GM19099 (cell line): Measurements from ENCODE around the gene YPEL2.

ENCODE experiments used
- POLR2A ChIP-seq: IDR thresholded peaks from 3 replicates; pipeline ENCODE4 v1.6.1; 2011; ENCODE audit warnings: low read depth; ENCODE audit not compliant: insufficient read length; ENCODE audit errors: extremely low read depth

YPEL2 gene

DNA sequence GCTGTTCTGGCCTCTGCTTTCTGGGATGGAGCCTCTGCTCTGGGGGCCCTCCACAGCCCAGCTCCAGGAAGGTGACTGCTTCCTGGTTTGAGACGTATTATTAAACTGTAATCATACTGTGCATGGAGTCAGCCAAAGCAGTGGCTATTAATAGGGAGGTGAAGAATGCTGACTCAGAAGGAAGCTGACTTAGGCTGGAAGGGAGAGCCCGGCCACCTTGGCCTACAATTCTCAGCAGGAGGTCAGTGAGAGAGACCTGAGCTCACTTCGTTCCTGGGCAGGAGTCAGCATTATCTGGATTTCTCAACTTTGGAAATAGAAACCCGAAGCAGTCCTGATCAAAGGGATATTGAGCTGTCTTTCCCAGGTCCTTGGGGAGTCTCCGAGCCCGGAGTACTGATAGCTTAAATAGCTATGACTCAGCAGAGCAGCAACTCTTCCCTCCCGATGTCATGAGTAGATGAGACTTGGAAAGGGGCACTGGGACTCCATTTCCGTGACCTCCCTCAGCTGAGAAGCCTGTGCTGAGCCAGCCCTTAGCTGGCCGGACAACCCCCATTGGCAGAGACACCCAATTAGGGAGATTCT lies 91.8 kb downstream of the YPEL2 start:
- no peak for TF ChIP-seq POLR2A

DNA sequence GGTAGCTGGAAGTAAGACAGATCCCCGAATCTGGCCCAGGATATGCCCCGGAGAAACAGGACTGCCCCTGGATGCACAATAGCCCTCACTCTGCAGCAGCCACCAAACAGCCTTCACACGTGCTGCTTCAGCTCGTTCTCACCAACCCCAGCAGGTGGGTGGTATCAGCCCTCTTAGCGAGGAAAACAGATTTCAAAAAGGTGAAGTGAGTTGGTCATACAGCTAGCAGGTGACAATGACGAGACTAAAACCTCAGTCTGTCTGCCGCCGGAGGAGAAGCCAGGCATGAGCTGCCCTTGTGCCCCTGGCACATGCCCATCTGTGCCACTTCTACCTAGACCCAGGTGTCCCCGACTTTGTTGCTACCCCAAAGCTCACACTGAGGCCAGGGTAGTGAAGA lies 92.4 kb downstream of the YPEL2 start:
- no peak for TF ChIP-seq POLR2A

DNA sequence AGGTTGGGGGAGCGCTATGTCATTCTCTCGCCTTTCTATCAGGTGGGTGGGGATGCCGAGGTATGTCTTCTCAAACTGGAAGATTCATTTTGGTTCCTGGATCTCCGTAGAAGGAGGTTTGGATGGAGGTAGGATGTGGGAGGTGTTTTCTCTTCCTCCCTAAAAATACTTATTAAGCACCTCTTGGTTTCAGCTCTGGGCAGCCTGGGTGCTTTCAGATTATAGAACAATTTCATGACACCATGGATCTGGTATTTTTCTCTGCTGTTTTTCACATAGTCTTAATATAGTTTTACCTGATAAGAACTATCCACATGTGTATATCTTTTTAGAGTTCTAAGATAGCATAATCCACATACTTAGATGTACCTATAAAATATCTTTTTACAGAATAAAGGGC lies 92.9 kb downstream of the YPEL2 start:
- TF ChIP-seq POLR2A = no peak

DNA sequence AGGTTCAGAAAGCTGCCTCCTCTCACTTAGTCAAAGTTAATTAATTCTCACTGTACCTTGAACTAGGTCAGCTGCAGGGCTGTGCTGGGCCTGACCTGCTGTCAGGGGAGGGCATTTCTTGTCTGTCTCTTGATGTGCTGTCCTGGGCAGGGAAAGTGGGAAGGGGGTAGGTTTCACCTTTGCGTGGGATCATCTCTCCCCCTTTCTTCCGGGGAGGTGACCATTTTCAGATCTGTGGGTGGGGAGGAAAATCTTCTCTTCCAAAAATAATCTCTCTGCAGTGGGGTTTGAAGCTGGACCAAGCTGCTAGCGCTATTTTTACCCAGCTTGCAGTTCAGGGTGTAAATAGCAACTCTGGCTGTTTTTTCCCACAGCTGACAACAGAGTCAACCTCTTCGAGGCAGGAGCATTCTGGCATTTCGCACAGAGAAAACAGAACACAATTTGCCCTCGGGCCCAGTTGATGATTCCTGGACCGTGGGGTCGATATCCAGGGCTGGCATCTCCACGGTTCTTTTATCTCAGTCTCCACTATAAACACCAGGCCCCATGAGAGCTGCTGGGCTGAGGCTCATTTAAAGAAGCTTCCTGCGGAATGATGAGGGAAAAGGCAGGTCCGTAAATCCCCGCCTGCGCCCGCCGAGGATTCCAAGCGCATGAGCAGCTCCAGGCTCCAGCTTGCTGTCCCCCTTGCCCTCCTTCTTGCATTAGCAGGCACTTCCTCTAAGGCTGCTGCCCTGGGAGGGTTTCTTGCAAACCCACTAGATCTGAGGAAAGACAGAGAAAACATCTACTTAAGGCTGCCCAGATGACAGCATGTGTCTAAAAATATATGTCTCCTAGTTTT lies 93.9 kb downstream of the YPEL2 start:
- TF ChIP-seq POLR2A = no peak

DNA sequence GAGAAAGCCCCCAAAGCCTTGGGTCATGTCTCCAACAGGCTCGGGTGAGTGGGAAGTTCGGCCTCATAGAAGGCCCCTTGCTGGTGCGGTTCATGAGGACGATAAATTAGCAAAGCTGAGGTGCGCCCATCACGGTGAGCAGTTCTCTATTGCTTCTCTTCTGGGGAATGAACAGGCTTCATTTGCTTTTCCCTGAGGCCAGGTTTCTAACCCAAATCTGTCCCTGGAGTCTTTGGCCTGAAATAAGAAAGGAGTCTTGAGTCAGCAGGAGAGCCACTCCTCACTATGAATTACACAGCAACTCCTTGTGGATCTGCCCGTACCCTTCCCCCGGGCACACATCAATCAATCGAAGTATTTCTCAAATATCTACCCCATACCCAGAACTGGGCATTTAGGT lies 94.6 kb downstream of the YPEL2 start:
- TF ChIP-seq POLR2A = no peak

DNA sequence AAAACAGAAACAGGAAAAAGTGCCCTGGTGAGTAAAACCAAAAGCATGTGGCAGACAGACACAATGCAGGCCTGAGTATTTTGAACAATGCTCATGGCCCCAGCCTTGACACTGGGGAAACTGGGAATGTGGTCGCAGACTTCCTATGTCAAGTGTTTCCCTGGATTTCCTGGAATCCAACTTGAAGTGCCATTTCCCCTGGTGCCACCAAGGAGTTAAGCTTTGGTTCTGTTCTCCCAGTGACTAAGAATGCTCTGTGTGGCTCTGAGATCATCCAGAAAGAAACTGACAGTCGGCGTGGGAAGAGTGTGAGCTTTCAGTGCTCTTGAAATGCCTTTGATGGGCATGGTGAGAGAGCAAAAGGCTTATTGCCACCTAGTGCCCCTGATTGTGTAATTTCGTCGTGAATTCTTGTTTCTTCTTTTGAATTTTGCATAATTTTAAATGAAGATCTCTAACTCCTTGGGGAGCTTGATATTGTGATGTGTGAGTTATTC lies 96.0 kb downstream of the YPEL2 start:
- no peak for TF ChIP-seq POLR2A

DNA sequence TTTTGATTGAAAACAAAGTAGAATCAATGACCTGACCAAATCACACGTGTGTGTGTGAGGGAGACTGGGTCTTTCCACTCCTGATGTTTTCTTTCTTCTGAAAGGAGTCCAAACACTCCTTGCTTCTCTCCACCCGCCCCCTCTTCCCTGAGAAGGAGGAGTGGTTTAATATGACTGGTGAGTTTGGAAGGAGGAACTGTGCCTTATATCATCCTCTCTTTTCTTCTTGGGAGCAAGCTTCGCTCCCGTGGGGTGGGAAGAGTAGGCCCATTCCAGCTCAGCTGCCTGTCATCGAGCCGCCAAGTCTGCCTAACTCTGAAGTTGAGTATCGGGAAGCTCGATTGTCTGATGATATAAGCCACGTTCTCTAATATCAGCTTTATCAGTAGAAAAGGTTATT lies 96.5 kb downstream of the YPEL2 start:
- TF ChIP-seq POLR2A = no peak

DNA sequence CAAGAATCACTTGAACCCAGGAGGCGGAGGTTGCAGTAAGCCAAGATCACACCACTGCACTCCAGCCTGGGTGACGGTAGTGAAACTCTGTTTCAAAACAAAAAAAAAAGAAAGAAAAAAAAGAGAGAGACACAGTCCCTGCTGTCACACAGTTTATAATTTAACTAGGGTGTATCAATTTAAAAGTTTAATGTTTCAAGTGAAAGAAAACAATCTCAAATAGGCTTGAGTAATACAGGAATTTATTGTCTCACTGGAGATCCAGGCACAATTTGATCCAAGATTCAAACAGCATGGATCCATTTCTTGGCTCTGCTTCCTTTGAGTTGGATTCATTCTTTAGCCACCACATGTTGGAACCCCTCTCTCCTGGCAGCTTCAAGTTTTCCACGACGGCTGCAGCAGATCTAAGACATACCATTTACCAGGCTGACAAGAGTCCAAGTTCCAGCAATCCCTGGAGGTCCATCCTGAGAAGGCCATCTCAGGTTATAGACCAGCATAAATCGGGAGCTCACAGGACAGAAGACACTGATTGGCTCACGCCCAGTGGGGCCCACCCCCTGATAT lies 97.5 kb downstream of the YPEL2 start:
- TF ChIP-seq POLR2A = no peak

DNA sequence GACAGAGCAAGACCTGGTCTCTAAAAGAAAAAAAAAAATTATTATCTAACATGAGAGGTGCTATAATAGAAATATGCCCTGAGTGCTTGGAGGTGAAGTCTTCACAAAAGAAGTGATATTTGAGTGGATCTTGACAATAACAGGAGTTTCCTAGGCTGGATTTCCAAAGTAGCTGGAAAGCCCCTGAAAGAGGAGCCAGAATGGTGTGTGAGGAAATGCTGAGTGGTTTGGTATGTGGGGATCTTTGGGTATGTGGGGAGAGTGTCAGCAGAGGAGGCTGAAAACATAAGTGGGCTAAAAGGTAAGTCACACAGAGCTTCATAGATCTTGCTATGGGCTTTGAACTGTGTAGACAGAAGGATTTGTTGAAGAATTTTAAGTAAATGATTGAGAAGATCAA lies 100.1 kb downstream of the YPEL2 start:
- no peak for TF ChIP-seq POLR2A

DNA sequence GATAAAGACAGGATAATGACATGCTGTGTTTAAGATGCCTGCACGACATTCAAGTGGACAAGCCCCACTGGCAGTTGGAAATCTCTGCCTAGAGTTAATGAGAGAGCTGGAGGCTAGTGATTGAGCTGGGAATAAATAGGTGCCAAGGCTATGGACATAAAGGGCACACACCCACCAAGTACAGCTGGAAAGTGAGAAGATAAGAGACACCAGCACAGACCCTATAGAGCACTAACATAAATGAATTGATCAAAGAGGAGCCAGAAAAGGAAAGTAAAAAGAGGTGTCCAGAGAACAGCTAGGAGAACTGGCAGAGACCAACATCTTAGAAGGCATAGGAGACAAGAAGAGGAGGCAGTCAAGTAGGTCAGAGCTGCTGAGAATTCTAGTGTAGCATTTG lies 101.2 kb downstream of the YPEL2 start:
- TF ChIP-seq POLR2A = no peak

DNA sequence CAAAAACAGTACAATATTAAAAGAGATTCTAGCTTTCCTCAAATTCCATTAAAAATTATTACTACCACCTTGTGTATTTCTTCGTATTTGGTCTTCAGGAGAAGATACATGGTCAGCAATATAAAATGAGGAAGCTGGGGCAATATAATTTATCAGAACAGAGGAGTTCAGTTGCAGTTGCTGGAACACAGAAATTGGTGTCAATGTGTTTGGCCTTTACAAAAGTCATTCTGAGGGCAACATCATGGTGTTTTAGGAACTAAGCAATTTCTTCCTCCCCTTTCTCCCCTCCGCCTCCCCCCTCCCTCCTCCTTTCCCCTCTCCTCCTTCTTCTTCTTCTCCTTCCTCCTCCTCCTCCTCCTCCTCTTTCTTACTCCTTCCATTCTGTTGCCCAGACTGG lies 102.1 kb downstream of the YPEL2 start:
- no peak for TF ChIP-seq POLR2A

DNA sequence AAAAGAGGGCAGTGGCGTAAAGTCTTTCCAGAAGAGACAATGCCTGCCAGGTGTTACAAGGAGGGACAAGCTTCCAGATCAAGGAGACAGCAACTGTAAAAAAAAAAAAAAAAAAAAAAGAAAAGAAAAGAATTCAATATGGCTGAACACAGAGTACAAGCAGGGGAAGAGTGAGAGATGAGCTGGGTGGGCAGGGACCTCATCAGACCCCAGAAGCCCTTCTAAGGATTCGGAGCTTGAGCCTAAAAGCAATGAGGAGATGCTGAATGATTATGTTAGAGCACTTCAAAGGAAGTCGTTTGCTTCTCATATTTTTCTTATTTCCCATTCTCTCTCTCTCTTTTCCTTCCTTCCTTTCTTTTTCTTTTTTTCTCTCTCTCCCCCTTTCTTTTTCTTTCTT lies 103.0 kb downstream of the YPEL2 start:
- no peak for TF ChIP-seq POLR2A

DNA sequence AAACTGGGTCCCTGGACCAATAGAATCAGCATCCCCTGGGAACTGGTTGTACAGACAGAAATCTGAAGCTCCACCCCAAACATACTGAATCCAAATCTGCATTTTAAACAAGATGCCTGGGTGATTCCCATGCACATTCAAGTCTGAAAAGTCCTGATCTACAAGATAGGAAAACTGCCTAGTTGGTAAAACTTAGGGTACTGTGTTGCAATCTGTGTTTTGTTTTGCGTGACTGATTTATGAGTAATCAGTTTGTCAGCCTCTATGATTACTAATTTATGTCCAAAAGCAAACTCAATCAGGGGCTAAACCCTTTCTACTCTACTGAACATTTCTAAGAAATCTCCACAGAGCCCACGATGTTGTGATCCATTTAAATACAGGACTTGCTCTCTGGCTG lies 103.8 kb downstream of the YPEL2 start:
- no peak for TF ChIP-seq POLR2A

DNA sequence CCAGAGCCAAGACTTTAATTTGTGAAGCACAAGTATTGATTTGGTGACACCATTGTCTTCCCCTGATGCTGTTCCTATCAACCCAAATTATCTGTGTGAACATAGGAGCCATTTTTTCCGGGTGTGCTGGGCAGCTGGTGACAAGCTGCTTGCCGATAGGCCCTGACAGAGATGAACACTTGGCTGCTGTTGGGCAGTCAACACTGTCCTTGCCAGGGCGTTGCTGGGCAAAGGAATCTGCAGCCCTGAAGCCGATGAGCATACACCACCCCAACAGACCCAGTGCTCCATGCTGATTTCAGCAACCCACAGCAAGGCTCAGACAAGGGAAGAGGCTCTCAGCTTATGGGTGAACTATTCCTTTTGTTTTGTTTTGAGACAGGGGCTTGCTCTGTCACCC lies 105.4 kb downstream of the YPEL2 start:
- TF ChIP-seq POLR2A = no peak

DNA sequence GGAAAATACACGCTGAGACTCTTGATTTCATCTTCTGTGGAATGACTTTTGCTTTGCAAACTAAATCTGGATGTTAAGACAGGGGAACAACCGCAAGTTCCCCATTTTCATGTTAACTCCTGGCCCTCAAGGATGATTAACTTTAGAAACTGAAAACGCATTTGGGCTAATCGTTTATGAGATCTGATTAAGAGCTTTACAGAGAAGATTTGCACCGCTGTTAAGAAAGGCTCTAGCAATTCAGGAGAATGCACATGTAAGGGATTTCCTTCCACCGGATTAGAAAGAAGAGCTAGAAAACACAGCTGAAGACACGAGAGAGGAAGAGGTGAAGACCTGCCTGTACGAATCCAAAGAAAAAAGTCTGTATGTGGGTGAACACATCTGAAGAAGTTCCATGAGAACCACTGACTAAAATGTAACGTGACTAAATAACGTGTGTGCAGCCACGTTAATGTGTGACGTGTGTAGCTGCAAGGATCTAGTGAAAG lies 106.4 kb downstream of the YPEL2 start:
- no peak for TF ChIP-seq POLR2A

DNA sequence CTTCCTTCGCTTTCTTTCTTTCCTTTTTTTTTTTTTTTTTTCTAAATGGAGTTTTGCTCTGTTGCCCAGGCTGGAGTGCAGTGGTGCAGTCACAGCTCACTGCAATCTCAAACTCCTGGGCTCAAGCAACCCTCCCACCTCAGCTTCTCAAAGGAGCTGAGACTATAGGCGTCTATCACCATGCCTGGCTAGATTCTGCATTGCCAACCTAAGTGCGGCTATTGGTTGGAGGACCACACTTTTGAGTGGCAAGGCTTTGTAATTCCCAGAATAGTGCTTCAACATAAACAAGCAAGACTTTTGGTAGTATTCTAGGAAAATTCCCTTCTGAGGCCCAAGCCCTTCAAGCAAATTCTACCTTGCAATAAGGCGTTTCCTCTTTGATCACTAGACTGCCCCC lies 107.8 kb downstream of the YPEL2 start:
- no peak for TF ChIP-seq POLR2A
